ENCODE results near the gene SNTB2.
"Not testable (repeated sequence)": the region's sequence is repeated elsewhere in the genome, so short reads cannot be mapped to it uniquely, and the experiment has no call there.

- not testable (repeated sequence) for TF ChIP-seq CTCF, POLR2A (IDR thresholded peaks at IDR 0.05)
Observed at GRCh38 chr16:69291657-69292056, 104.7 kb downstream of the SNTB2 start.
